ENCODE results near the gene HOXB2.

DNA sequence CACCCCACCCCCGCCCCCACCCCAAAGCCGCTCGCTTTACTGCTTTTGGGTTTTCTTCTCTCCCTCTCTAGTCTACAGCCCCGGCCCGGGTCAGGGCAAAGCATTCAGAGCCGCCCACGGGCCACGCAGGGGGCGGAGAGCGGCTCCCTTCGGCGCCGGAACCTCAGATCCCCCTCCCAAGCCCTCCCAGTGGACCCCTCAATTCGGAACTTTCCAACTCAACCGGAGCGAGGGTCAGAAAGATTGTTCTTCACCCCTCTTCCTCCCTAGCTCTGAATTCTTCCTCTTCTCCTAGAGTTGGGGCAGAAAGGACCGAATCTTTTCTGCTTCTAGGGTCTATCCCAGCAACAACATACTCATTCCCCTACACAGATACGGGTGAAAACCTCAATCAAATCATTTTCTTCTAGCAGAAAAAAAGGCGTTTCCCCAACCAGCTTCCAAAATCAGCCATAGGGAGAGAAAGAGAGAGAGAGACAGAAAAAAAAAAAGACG is 1.0 kb downstream of the HOXB2 start:
- TF ChIP-seq, protein P1, sequence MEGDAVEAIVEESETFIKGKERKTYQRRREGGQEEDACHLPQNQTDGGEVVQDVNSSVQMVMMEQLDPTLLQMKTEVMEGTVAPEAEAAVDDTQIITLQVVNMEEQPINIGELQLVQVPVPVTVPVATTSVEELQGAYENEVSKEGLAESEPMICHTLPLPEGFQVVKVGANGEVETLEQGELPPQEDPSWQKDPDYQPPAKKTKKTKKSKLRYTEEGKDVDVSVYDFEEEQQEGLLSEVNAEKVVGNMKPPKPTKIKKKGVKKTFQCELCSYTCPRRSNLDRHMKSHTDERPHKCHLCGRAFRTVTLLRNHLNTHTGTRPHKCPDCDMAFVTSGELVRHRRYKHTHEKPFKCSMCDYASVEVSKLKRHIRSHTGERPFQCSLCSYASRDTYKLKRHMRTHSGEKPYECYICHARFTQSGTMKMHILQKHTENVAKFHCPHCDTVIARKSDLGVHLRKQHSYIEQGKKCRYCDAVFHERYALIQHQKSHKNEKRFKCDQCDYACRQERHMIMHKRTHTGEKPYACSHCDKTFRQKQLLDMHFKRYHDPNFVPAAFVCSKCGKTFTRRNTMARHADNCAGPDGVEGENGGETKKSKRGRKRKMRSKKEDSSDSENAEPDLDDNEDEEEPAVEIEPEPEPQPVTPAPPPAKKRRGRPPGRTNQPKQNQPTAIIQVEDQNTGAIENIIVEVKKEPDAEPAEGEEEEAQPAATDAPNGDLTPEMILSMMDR (IDR thresholded peaks at IDR 0.05), result no peak
- no peak for TF ChIP-seq POLR2A (IDR thresholded peaks at IDR 0.05)

Data from testis (tissue), 2 donors.